Hepatocyte (in vitro differentiated cells): Measurements from ENCODE around the gene HEPH. TPM values are rescaled to one million over a fixed set of nuclear protein-coding genes. Genes with fewer than 3 reads are reported as not detected.

Experiments used
- DNase-seq: peaks from one replicate; pipeline ENCODE4 v3.0.0-alpha.2; 2016; ENCODE audit warnings: low spot score
- H2AFZ ChIP-seq: fragments of 200-600 bp; sonication (generic); 2 replicates; pipeline ENCODE4 v1.6.0; 2016; ENCODE audit warnings: antibody characterized with exemption, mild to moderate bottlenecking
- H3K27ac ChIP-seq: fragments of 200-600 bp; sonication (generic); 2 replicates; pipeline ENCODE4 v1.5.1; 2016; ENCODE audit warnings: mild to moderate bottlenecking
- H3K27me3 ChIP-seq: fragments of 200-600 bp; sonication (generic); 2 replicates; pipeline ENCODE4 v1.6.1; 2016
- H3K36me3 ChIP-seq: fragments of 200-600 bp; sonication (generic); replicated peaks from 2 replicates; pipeline ENCODE4 v1.5.1; 2016; ENCODE audit warnings: low read depth; ENCODE audit not compliant: insufficient read depth
- H3K4me1 ChIP-seq: fragments of 200-600 bp; sonication (generic); 2 replicates; pipeline ENCODE4 v1.5.1; 2016; ENCODE audit warnings: mild to moderate bottlenecking, moderate library complexity; ENCODE audit not compliant: insufficient read depth
- H3K4me2 ChIP-seq: fragments of 200-600 bp; sonication (generic); 2 replicates; pipeline ENCODE4 v1.6.0; 2016
- H3K4me3 ChIP-seq: fragments of 200-600 bp; sonication (generic); 2 replicates; pipeline ENCODE4 v1.5.1; 2016; ENCODE audit warnings: mild to moderate bottlenecking
- H3K79me2 ChIP-seq: fragments of 200-600 bp; sonication (generic); 2 replicates; pipeline ENCODE4 v1.6.0; 2017; ENCODE audit warnings: mild to moderate bottlenecking
- H3K9me2 ChIP-seq: fragments of 200-600 bp; sonication (generic); replicated peaks from 2 replicates; pipeline ENCODE4 v1.6.0; 2017; ENCODE audit warnings: mild to moderate bottlenecking; ENCODE audit not compliant: insufficient read depth
- H3K9me3 ChIP-seq: fragments of 200-600 bp; sonication (generic); 2 replicates; pipeline ENCODE4 v1.5.1; 2016; ENCODE audit warnings: low read depth, mild to moderate bottlenecking
- H4K20me1 ChIP-seq: fragments of 200-600 bp; sonication (generic); 2 replicates; pipeline ENCODE4 v1.6.0; 2016; ENCODE audit warnings: mild to moderate bottlenecking; ENCODE audit not compliant: insufficient read depth, poor library complexity, severe bottlenecking
- CTCF ChIP-seq: fragments of 200-600 bp; sonication (generic); IDR thresholded peaks from 2 replicates; pipeline ENCODE4 v1.5.1; 2016; ENCODE audit warnings: antibody characterized with exemption, mild to moderate bottlenecking; ENCODE audit not compliant: poor library complexity
- EZH2 ChIP-seq: fragments of 200-600 bp; sonication (generic); IDR thresholded peaks from 2 replicates; pipeline ENCODE4 v1.6.1; 2016; ENCODE audit warnings: antibody characterized with exemption, mild to moderate bottlenecking, borderline replicate concordance
- EZH2phosphoT487 ChIP-seq: fragments of 200-600 bp; sonication (generic); IDR thresholded peaks from one replicate; pipeline ENCODE4 v1.6.1; 2018; ENCODE audit warnings: antibody characterized with exemption, mild to moderate bottlenecking, low read depth, moderate library complexity; ENCODE audit not compliant: unreplicated experiment, severe bottlenecking
- WGBS: methylation state at CpG from one replicate; pipeline ENCODE4 v1.1.6; 2016; ENCODE audit warnings: low lambda C conversion rate; ENCODE audit errors: missing lambda C conversion rate; 5-methylcytosine and 5-hydroxymethylcytosine counted together
- polyA plus RNA-seq: library from polyadenylated mRNA; unstranded; fragments of >200 nt; fragmentation: Nextera tagmentation; extraction: Ambion mirVana; gene quantifications from 2 replicates; pipeline ENCODE4 v1.2.1, GENCODE V29; 2016
- total RNA-seq: library from RNA; depleted of rRNA; stranded (reverse); fragments of >200 nt; gene quantifications from 2 replicates; pipeline ENCODE4 v1.2.3, GENCODE V29; 2014

The HEPH gene
- total and polyA plus RNA-seq, 2 experiments from 2014 or later: 64.6 to 159 TPM

GRCh38 chrX:66142351-66142750 lies 21.7 kb upstream of the HEPH start:
- Histone ChIP-seq H3K79me2 (no peaks in the 10 kb centered on the region), H4K20me1 (no peaks in the 10 kb centered on the region), H3K4me1 (no peaks in the 10 kb centered on the region), H3K4me3 (no peak overlapping the region), H3K36me3 (no peaks in the 10 kb centered on the region), H3K27ac (no peak overlapping the region), H3K9me2 (no peaks in the 10 kb centered on the region), H3K4me2 (no peak overlapping the region), H3K27me3 (no peaks in the 10 kb centered on the region), H2AFZ (no peak overlapping the region), H3K9me3 (no peaks in the 10 kb centered on the region)
- no peak for DNase-seq
- WGBS: 74% methylated on average over 1 of the region's 1 CpG
- no peak for TF ChIP-seq CTCF
- no peak for TF ChIP-seq EZH2phosphoT487
- TF ChIP-seq EZH2: no peak

- Histone ChIP-seq H3K9me2 (no peaks in the 10 kb centered on the region), H3K4me2 (no peak overlapping the region), H3K27ac (no peak overlapping the region), H3K9me3 (no peaks in the 10 kb centered on the region), H4K20me1 (no peaks in the 10 kb centered on the region), H3K4me3 (no peak overlapping the region), H2AFZ (no peak overlapping the region), H3K36me3 (no peaks in the 10 kb centered on the region), H3K27me3 (no peaks in the 10 kb centered on the region), H3K4me1 (no peaks in the 10 kb centered on the region), H3K79me2 (no peaks in the 10 kb centered on the region)
- 82% methylated on average over 2 of the region's 2 CpGs for WGBS
- TF ChIP-seq EZH2 (no peak), EZH2phosphoT487 (no peak), CTCF (no peak)
- no peak for DNase-seq
Observed at GRCh38 chrX:66144258-66144657, 19.8 kb upstream of the HEPH start.

GRCh38 chrX:66149519-66149918 lies 14.5 kb upstream of the HEPH start:
- 95% methylated on average over 1 of the region's 1 CpG for WGBS

More at GRCh38 chrX:66149519-66149918, 14.5 kb upstream of the HEPH start:
- Histone ChIP-seq H4K20me1 (no peaks in the 10 kb centered on the region), H3K4me3 (no peak overlapping the region), H3K4me2 (no peak overlapping the region), H3K27ac (no peak overlapping the region), H3K79me2 (no peaks in the 10 kb centered on the region), H3K9me3 (no peaks in the 10 kb centered on the region), H3K9me2 (no peaks in the 10 kb centered on the region), H3K4me1 (no peaks in the 10 kb centered on the region), H3K27me3 (no peaks in the 10 kb centered on the region), H3K36me3 (no peaks in the 10 kb centered on the region), H2AFZ (no peak overlapping the region)
- DNase-seq: no peak
- TF ChIP-seq CTCF (no peak), EZH2 (no peak), EZH2phosphoT487 (no peak)
